ENCODE results near the gene CERS1.

CERS1 gene

DNA sequence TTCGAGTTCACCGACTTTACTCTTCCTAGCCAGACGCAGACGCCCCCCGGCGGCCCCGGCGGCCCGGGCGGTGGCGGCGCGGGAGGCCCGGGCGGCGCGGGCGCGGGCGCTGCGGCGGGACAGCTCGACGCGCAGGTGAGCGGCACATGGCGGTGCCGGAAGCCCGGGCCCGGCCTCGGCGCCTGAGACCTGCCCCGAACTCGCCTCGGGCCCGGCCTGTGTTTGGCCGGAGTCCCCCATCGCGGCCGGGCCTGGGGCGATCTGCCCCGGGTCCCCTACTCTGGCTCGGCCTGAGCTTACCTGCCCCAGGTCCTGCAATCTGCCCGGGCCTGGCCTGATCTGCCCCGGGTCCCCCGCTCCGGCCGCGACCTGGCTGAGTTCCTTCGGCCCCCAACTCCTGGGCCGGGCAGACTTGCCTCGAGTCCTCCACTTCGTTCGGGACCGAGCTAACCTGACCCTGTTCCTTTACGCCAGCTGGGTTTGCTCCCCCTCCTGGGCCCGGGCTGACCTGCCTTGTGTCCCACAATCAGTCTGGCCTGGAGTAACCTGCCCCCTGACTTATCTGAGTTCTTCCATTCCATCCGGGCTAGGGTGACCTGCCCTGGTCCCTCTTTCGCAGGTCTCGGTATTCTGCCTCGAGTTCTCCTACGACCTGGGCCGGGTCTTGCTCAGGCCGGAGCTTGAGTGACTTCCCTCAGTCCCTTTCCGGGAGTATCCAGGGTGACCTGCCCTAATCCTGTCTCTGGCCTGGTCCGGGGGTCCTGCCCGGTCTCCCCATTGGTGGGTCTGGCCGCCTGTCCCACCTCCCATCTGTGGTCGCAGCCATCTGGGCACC is 63.4 kb downstream of the CERS1 start:
- DNase-seq, result peak; percentile 30

DNA sequence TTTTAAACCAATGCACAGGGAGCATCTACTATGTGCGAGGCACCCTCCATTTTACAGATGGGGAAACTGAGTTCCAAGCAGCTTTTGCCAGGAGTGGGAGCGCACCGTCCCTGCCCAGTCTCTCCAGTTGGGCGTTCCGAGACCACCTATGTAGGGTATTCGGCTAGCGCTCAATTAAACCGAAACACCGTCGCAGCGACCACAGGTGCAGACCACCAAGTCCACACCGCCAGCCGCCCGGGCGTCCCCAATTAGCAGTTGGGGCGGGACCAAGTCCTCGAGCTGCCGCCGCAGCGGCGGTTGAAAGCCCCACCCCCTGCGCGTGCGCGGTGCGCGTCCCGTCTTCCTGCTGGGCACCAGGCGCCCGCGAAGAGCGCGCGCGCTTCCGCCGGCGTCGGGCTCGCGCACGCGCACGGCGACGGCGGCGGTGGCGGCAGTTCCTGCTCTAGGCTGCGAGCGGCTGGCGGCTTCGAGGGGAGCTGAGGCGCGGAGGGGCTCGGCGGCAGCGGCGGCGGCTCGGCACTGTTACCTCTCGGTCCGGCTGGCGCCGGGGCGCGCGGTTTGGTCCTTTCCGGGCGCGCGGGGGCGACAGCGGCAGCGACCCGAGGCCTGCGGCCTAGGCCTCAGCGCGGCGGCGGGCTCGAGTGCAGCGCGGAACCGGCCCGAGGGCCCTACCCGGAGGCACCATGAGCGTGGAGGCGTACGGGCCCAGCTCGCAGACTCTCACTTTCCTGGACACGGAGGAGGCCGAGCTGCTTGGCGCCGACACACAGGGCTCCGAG is 64.2 kb downstream of the CERS1 start, which contains the start of gene UPF1:
TSS of gene UPF1 (plus strand) at position 436 of the 782 bp plus-strand sequence. CDS start at position 687, 251 bp downstream.
- DNase-seq, result peak; percentile 96

DNA sequence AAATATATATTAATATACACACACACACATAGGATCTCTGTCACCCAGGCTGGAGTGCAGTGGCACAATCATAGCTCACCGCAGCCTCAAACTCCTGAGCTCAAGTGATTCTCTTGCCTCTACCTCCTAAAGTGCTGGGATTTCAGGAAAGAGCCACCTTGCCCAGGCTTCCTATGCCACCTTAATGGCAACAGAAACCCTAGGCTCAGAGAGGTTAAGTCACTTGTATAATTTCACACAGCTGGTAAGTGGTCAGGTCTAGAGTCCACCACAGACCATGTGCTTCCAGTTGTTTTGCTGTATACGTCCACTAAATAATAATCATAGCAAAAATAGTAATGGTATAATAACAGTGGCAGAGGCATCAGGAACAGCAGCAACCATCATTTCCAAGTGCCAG is 65.5 kb downstream of the CERS1 start:
- DNase-seq, result no peak

DNA sequence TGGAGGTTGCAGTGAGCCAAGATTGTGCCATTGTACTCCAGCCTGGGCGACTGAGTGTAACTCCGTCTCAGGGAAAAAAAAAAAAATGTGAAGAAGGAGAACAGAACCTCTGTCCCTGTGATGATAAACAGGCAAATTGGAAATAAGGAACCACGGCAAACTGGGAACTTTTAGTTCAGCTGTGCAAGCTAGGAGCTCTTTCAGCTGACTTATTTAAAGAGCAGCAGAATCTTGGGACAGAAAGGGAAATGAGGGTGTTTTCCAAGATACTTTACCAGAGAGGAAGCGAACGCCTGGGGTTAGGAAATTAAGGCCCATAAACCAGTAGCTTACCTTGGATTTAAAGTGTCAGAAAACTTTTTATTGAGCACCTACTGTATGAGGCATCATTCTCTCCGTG is 67.2 kb downstream of the CERS1 start:
- DNase-seq, result no peak

Data from CD4-positive, alpha-beta T cell treated with Interleukin-10 for 1 hour (primary cell).